Stimulated activated CD4-positive, alpha-beta T cell treated with anti-CD3 and anti-CD28 coated beads, Interleukin-1b, Interleukin-23, amount 100 ng/mL, for 4 hours (primary cell): ENCODE measurements around the gene PTPRCAP.
"Not testable (repeated sequence)": the region's sequence is repeated elsewhere in the genome, so short reads cannot be mapped to it uniquely, and the experiment has no call there.

Source experiments
- DNase-seq, 2 donors: peaks; one replicate each; pipeline ENCODE4 v3.0.0-alpha.2; 2020; ENCODE audit warnings: low read depth in 2 of 2

Gene PTPRCAP

GRCh38 chr11:67437082-67437808, at the start of gene PTPRCAP:
Gene PTPRCAP (minus strand): TSS chr11:67437682. CDS start chr11:67437619, 63 bp downstream.
- peak; percentile 66 to 70 for DNase-seq

- no peak for DNase-seq
These were observed 49.2 kb upstream of the PTPRCAP start for GRCh38 chr11:67486481-67487195.

GRCh38 chr11:67485873-67486361, 48.4 kb upstream of the PTPRCAP start:
- DNase-seq, result not testable (repeated sequence)

DNA sequence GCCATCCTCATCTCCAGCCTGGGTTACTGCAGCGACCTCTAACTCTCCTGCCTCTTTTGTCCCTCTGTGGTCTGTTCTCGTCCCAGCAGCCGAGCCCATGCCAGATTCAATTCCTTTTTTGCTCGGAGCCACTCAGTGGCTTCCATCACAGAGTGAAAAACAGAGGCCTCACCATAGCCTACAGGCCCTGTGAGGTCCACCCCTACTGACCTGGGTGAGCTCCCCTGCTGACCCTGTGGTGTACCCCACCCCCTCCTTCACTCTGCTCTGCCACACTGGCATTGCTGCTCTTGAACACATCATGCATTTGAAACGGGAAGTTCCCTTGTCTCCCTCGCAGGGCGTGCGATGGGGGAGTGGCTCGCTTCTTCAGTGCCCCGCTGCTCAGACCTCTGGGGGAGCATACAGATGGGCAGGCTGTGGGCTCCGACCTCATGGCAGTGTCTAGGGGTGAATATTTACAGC, 47.4 kb upstream of the PTPRCAP start:
- DNase-seq, result peak in 1 of 2 donors; percentile 56

GRCh38 chr11:67483831-67484665, 46.6 kb upstream of the PTPRCAP start:
- DNase-seq, result no peak

GRCh38 chr11:67482827-67483798, 45.6 kb upstream of the PTPRCAP start, which contains the start of gene AIP:
Gene AIP (plus strand): TSS chr11:67483026. CDS start chr11:67483159, 133 bp downstream.
- DNase-seq, result peak; percentile 91 to 92

DNA sequence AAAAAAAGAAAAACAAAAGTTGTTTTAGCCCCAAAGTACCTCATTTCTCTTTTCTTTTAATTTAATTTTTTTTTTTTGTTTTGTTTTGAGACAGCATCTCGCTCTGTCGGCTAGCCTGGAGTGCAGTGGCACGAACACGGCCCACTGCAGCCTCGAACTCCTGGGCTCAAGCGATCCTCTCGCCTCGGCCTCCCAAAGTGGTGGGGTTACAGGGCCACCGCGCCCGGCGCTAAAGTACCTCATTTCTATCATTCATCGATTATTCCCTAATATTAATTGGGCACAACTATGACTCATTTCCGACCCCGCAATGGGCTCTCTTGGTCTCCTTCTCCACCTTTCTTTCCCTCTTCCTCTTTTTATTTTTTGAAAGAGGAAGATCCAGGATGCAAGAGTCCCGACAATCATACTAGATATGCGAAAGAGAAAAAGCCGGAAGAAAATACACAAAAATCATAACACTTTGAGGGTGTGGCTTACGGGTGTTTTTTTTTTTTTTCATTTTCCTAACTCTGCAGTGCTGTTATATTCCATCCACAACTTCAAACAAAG, 44.9 kb upstream of the PTPRCAP start:
- no peak for DNase-seq

GRCh38 chr11:67477344-67478050, 40.0 kb upstream of the PTPRCAP start:
- DNase-seq, result not testable (repeated sequence)

DNA sequence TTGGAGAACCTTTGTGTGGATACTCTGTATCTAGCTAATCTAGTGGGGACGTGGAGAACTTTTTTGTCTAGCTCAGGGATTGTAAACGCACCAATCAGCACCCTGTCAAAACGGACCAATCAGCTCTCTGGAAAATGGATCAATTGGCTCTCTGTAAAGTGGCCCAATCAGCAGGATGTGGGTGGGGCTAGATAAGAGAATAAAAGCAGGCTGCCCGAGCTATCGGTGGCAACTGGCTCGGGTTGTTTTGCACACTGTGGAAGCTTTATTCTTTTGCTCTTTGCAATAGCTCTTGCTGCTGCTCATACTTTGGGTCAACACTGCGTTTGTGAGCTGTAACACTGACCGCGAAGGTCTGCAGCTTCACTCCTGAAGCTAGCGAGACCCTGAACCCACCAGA, 39.2 kb upstream of the PTPRCAP start:
- DNase-seq, result not testable (repeated sequence)

- DNase-seq, result no peak
These were observed 35.4 kb upstream of the PTPRCAP start for GRCh38 chr11:67472882-67473281.

DNA sequence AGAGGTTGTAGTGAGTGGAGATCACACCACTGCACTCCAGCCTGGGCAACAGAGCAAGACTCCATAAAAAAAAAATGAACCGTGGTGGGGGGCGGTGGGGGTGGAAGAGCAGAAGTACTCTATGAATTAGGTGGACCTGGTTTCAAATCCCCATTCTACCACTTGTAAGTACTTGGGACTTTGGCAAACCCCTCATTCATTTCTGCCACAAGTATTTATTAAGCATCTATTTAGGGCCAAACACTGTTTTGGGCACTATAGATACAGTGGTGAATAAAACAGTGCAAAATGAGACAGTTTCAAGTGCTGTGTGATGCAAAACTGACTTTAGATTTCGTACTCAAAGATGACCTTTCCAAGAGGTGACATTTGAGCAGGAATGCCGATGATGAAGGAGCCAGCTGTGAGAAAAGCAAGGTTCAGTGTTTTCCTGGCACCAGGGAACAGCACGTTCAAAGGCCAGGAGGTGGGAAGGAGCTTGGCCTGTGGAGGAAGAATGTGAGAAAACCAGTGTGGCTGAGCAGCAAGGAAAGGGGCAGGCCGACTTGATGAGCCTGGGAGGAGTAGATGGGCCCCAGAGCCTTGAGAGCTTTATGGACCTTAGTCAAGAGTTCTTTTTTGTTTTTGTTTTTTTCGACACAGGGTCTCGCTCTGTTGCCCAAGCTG, 33.0 kb upstream of the PTPRCAP start:
- no peak for DNase-seq

DNA sequence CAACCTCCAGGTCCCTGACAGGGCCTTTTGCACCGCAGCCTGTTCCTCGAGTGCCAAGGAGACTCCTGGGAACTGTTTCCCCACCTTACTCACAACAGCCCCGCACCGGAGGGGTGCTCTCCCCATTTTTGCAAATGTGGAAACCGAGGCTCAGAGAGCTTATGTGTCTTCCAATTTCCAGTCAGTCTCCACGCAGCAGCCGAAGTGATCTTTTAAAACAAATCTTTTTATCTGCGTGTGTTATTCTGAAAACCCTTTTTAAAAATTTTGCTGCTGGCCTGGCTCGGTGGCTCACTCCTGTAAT, 32.0 kb upstream of the PTPRCAP start:
- DNase-seq, result no peak

DNA sequence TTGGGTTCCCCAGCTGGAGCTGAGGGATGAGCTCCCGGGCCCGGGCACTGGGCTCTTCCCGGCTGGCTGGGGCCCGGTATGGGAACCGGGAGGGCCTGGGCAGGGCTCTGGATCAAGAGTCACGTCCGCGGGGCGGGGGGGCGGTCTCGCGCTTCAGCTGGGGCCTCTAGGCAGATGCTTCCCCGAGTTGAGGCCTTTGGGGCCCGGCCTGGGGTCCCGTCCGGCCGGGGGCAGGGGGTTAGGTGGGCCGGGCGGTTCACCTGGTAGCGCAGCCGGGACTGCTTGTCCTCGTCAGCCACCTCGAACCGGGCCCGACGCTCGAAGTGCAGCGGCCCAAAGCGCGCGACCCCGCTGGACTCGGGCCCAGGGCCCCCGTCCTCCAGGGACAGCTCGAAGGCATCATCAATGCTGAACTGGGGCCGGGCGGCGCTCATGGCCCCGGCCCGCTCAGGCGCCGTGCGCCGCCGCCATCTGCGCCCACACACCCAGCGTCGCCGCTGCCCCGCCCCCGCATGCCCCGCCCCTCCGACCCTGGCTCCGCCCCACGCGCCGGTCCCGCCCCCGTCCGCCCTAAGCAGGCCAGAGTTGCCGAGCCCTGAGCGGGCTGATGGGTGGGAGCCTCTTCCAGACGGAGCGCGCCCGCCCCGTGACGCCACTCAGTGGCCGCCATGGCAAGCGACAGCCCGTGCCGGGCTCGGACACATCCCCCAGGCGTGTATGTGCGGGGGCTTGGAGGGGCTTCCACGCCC, 31.5 kb upstream of the PTPRCAP start, which contains the start of gene TMEM134:
TMEM134 (minus strand) TSS at position 493 of the 749 bp plus-strand sequence; CDS start at position 434, 59 bp downstream.
- DNase-seq, result peak; percentile 93 to 94

GRCh38 chr11:67468456-67468758, 30.9 kb upstream of the PTPRCAP start:
- no peak for DNase-seq

DNA sequence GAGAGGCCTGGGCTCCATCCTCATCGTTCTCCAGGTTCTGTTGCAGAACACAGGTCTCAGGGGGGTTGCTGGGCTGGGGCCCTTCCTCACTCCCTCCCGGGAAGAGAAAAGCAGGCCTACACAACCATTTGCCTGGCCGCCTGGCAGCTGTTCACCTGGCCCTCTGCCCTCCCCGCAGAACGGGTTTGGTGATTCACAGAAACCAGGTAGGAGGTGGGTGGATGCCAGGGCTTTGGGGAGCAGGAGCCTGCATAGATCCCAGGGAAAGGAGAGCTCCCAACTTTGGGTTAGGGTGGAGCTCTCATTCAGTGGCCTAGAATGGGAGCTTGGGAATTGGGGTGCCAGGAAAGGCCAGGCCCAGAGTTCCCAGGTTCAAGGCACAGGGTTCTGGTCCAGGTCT, 30.6 kb upstream of the PTPRCAP start:
- no peak for DNase-seq

GRCh38 chr11:67466962-67467771, 29.7 kb upstream of the PTPRCAP start:
- no peak for DNase-seq

DNA sequence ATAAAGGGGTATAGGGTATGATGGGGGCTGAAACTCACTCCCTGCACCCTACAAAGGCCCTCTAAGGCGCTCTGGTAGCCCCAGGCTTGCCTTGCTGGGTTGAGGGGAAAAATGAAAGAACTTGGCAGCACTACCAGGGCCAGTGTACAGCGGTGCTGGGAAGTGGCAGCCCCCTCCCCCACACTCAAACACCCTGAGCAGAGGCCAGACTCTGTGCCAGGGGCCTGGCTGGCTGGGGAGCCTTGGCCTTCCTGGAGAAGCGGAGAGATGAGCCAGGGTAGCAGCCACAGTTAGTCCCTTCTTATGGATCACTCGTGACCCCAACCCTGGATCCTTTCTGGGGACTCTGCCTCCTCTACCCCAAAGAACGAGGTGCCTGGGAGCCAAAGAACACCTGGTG, 28.9 kb upstream of the PTPRCAP start:
- DNase-seq, result no peak

GRCh38 chr11:67465530-67465929, 28.0 kb upstream of the PTPRCAP start:
- DNase-seq, result not testable (repeated sequence)
